Astrocyte (in vitro differentiated cells and primary cell): ENCODE data around the gene EML3. TPM values are rescaled to one million over a fixed set of nuclear protein-coding genes. Genes with fewer than 3 reads are reported as not detected.
A peak's percentile ranks its signal among the peaks of the same experiment; 100 is the strongest.

Experiments used
- DNase-seq: peaks from one replicate; pipeline ENCODE4 v3.0.0-alpha.2; 2010; ENCODE audit warnings: low read depth
- FAIRE-seq: peaks from 2 replicates; lab custom pipeline; 2011; peaks lifted over from hg19 to GRCh38; lab: Jason Lieb, UNC
- H2AFZ ChIP-seq: 2 replicates; pipeline ENCODE4 v1.6.0; 2012; ENCODE audit warnings: low read depth, low read length, inconsistent platforms
- H3K27ac ChIP-seq: 2 replicates; pipeline ENCODE4 v1.5.1; 2011; ENCODE audit warnings: low read depth, low read length, inconsistent platforms
- H3K27me3 ChIP-seq: 2 replicates; pipeline ENCODE4 v1.6.0; 2011; ENCODE audit warnings: low read length, inconsistent platforms; ENCODE audit not compliant: insufficient read depth
- H3K36me3 ChIP-seq: 2 replicates; pipeline ENCODE4 v1.5.1; 2011; ENCODE audit warnings: low read length, inconsistent platforms; ENCODE audit not compliant: insufficient read depth
- H3K4me1 ChIP-seq: 2 replicates; pipeline ENCODE4 v1.5.1; 2011; ENCODE audit warnings: low read length, inconsistent platforms; ENCODE audit not compliant: insufficient read depth
- H3K4me2 ChIP-seq: 2 replicates; pipeline ENCODE4 v1.6.0; 2012; ENCODE audit warnings: low read length, inconsistent platforms
- H3K4me3 ChIP-seq: 2 replicates; pipeline ENCODE4 v1.5.1; 2011; ENCODE audit warnings: low read depth, mild to moderate bottlenecking, low read length, inconsistent platforms; ENCODE audit not compliant: insufficient read depth
- H3K79me2 ChIP-seq: 2 replicates; pipeline ENCODE4 v1.6.0; 2012; ENCODE audit warnings: mild to moderate bottlenecking, low read length, inconsistent platforms; ENCODE audit not compliant: insufficient read depth
- H3K9ac ChIP-seq: 2 replicates; pipeline ENCODE4 v1.6.0; 2012; ENCODE audit warnings: mild to moderate bottlenecking, low read length, inconsistent platforms
- H3K9me3 ChIP-seq: 2 replicates; pipeline ENCODE4 v1.5.1; 2012; ENCODE audit warnings: low read depth, mild to moderate bottlenecking, low read length, inconsistent platforms; ENCODE audit not compliant: insufficient read depth
- H4K20me1 ChIP-seq: 2 replicates; pipeline ENCODE4 v1.6.0; 2012; ENCODE audit warnings: low read length, inconsistent platforms; ENCODE audit not compliant: insufficient read depth
- H3K27ac Mint-ChIP-seq: one replicate; pipeline ENCODE4 v1.8.0; 2021; ENCODE audit warnings: mild to moderate bottlenecking, mixed read lengths; ENCODE audit not compliant: unreplicated experiment
- H3K27me3 Mint-ChIP-seq: one replicate; pipeline ENCODE4 v1.8.0; 2021; ENCODE audit warnings: low read depth, mixed read lengths; ENCODE audit not compliant: unreplicated experiment
- H3K36me3 Mint-ChIP-seq: one replicate; pipeline ENCODE4 v1.8.0; 2021; ENCODE audit warnings: low read depth, mixed read lengths; ENCODE audit not compliant: unreplicated experiment
- H3K4me1 Mint-ChIP-seq: one replicate; pipeline ENCODE4 v1.8.0; 2021; ENCODE audit warnings: low read depth, mixed read lengths; ENCODE audit not compliant: unreplicated experiment
- H3K4me3 Mint-ChIP-seq: one replicate; pipeline ENCODE4 v1.8.0; 2021; ENCODE audit warnings: mild to moderate bottlenecking, moderate library complexity, mixed read lengths; ENCODE audit not compliant: unreplicated experiment
- H3K9me3 Mint-ChIP-seq: one replicate; pipeline ENCODE4 v1.8.0; 2021; ENCODE audit warnings: mild to moderate bottlenecking, mixed read lengths; ENCODE audit not compliant: unreplicated experiment
- EZH2 ChIP-seq: IDR thresholded peaks from 2 replicates; pipeline ENCODE4 v1.6.1; 2012; ENCODE audit warnings: mild to moderate bottlenecking, low read length, inconsistent platforms; ENCODE audit not compliant: insufficient read depth
- total RNA-seq: library from RNA; stranded (reverse); gene quantifications from 2 replicates; pipeline ENCODE4 v1.2.1, GENCODE V29; 2021
- TF ChIP-seq, protein P1 (sequence below): IDR thresholded peaks from 2 replicates; pipeline ENCODE4 v1.5.1; 2011; ENCODE audit warnings: low read depth, mild to moderate bottlenecking, inconsistent platforms, low read length, moderate library complexity; ENCODE audit not compliant: insufficient read depth

The EML3 gene
- total RNA-seq, 1 donor from 2014 or later, result 25.5 TPM

DNA sequence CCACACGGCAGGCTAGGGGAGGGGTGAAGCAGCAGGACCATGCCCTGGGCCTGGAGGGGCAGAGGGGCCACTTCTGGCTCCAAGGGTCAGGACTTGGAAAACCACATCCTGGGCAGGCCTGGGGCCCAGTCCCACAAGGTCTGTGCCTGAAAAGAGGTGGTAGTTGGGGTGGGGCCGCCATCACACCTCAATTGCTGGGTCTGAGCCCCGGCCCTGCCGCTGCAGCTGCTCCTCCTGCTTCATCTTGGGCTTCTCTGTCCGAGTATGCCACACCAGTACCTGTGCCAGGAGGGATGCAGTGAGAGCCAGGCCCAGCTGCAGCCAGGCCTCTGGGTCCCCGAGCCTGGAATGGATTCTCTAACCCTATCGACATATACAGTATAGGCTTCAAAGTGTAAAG, 2.9 kb upstream of the EML3 start:
- Mint-ChIP-seq H3K27ac (no peak overlapping the region), H3K27me3 (no peaks in the 10 kb centered on the region), H3K9me3 (no peaks in the 10 kb centered on the region), H3K36me3 (no peaks in the 10 kb centered on the region), H3K4me1 (peaks cover 13% of the 10 kb centered on the region), H3K4me3 (no peak overlapping the region)
- H2AFZ ChIP-seq, result no peak overlapping the region
- no peak overlapping the region for H3K4me3 ChIP-seq
- H3K4me2 ChIP-seq, result no peak overlapping the region
- FAIRE-seq, result no peak
- H3K9ac ChIP-seq, result no peak overlapping the region
- H3K9me3 ChIP-seq, result no peaks in the 10 kb centered on the region
- H3K27ac ChIP-seq, result no peak overlapping the region
- H3K27me3 ChIP-seq, result no peaks in the 10 kb centered on the region
- DNase-seq, result no peak
- TF ChIP-seq, protein P1, sequence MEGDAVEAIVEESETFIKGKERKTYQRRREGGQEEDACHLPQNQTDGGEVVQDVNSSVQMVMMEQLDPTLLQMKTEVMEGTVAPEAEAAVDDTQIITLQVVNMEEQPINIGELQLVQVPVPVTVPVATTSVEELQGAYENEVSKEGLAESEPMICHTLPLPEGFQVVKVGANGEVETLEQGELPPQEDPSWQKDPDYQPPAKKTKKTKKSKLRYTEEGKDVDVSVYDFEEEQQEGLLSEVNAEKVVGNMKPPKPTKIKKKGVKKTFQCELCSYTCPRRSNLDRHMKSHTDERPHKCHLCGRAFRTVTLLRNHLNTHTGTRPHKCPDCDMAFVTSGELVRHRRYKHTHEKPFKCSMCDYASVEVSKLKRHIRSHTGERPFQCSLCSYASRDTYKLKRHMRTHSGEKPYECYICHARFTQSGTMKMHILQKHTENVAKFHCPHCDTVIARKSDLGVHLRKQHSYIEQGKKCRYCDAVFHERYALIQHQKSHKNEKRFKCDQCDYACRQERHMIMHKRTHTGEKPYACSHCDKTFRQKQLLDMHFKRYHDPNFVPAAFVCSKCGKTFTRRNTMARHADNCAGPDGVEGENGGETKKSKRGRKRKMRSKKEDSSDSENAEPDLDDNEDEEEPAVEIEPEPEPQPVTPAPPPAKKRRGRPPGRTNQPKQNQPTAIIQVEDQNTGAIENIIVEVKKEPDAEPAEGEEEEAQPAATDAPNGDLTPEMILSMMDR, result no peak
- no peak for TF ChIP-seq EZH2
- H3K79me2 ChIP-seq, result peaks cover 13% of the 10 kb centered on the region
- no peaks in the 10 kb centered on the region for H4K20me1 ChIP-seq
- no peaks in the 10 kb centered on the region for H3K36me3 ChIP-seq
- peaks cover 15% of the 10 kb centered on the region for H3K4me1 ChIP-seq

DNA sequence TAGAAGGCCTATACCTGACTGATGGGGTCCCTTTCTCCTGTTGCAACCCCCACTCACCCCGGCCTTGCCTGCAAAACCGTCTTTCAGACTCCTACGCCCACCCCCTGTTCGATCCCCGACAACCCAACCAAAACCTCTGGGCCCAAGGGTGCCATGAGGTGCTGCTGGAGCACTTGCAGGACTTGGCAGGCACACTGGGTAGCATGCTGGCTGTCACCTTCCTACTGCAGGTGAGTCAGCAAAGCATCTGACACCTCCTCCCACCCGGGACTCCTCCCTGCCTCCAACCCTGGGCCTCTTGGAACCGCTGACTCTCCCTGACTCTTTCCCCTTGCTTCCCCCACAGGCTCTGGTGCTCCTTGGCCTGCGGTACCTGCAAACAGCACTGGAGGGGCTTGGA, 1.7 kb upstream of the EML3 start:
- Histone ChIP-seq H2AFZ (no peak overlapping the region), H4K20me1 (no peaks in the 10 kb centered on the region), H3K36me3 (no peaks in the 10 kb centered on the region), H3K4me2 (no peak overlapping the region), H3K4me3 (no peak overlapping the region), H3K9me3 (no peaks in the 10 kb centered on the region), H3K27ac (no peak overlapping the region), H3K9ac (no peak overlapping the region), H3K79me2 (peaks cover 13% of the 10 kb centered on the region), H3K27me3 (no peaks in the 10 kb centered on the region), H3K4me1 (peaks cover 11% of the 10 kb centered on the region)
- Mint-ChIP-seq H3K4me1 (peaks cover 15% of the 10 kb centered on the region), H3K27me3 (no peaks in the 10 kb centered on the region), H3K4me3 (peak overlapping the region; percentile 23), H3K27ac (no peak overlapping the region), H3K9me3 (no peaks in the 10 kb centered on the region), H3K36me3 (peaks cover 2% of the 10 kb centered on the region)
- no peak for FAIRE-seq
- no peak for TF ChIP-seq EZH2
- TF ChIP-seq, protein P1, result no peak
- DNase-seq, result no peak

DNA sequence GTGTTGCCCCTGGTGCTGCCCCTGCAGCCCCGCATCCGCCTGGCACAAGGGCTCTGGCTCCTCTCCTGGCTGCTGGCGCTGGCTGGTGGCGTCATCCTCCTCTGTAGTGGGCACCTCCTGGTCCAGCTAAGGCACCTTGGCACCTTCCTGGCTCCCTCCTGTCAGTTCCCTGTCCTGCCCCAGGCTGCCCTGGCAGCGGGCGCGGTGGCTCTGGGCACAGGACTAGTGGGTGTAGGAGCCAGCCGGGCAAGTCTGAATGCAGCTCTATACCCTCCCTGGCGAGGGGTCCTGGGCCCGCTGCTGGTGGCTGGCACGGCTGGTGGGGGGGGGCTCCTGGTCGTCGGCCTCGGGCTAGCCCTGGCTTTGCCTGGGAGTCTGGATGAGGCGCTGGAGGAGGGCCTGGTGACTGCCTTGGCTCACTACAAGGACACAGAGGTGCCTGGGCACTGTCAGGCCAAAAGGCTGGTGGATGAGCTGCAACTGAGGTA, 760 bp upstream of the EML3 start:
- no peak for FAIRE-seq

More for the DNA sequence above, 760 bp upstream of the EML3 start:
- H2AFZ ChIP-seq, result peak overlapping the region; percentile 26
- H3K4me1 ChIP-seq, result peaks cover 11% of the 10 kb centered on the region
- peak overlapping the region; percentile 87 for H3K9ac ChIP-seq
- Mint-ChIP-seq H3K27ac (no peak overlapping the region), H3K36me3 (peaks cover 6% of the 10 kb centered on the region), H3K4me3 (peak overlapping the region; percentile 34), H3K9me3 (no peaks in the 10 kb centered on the region), H3K27me3 (no peaks in the 10 kb centered on the region), H3K4me1 (peaks cover 14% of the 10 kb centered on the region)
- TF ChIP-seq, protein P1, result no peak
- no peak for TF ChIP-seq EZH2
- H3K36me3 ChIP-seq, result no peaks in the 10 kb centered on the region
- no peak for DNase-seq
- H3K9me3 ChIP-seq, result no peaks in the 10 kb centered on the region
- H3K79me2 ChIP-seq, result peaks cover 9% of the 10 kb centered on the region
- H3K4me2 ChIP-seq, result peak overlapping the region; percentile 96
- no peak overlapping the region for H3K27ac ChIP-seq
- no peaks in the 10 kb centered on the region for H4K20me1 ChIP-seq
- H3K27me3 ChIP-seq, result no peaks in the 10 kb centered on the region
- H3K4me3 ChIP-seq, result no peak overlapping the region
